SW 1271 (cell line): ENCODE measurements around the gene IQUB.
"Not testable (repeated sequence)": the region's sequence is repeated elsewhere in the genome, so short reads cannot be mapped to it uniquely, and the experiment has no call there.

Source experiments
- DNase-seq, 2 experiments: peaks; one replicate each; lab custom pipeline; 2025; lab: John Stamatoyannopoulos, UW

Gene IQUB

DNA sequence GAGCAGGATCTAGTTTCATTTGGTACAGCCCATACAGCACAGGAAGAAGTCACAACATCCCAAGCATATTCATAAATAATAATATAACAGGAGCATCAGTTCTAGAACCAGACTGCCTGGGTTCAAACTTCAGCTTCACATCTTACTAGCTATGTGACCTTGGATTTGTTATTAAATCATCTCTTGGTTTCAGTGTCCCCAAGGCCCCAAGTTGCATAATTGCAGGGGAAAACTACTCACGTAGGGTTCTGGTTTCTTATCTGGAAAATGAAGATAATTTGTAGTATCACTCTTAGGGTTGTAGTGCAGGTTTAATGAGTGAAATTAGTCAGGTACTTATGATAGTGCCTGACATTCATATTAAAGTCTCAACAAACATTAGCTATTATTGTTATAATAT, 5.5 kb upstream of the IQUB start:
- no peak for DNase-seq

- DNase-seq, result no peak
Measured at GRCh38 chr7:123538897-123539296, 4.5 kb upstream of the IQUB start.

GRCh38 chr7:123538189-123538714, 3.9 kb upstream of the IQUB start:
- peak; percentile 40 to 79 for DNase-seq

DNA sequence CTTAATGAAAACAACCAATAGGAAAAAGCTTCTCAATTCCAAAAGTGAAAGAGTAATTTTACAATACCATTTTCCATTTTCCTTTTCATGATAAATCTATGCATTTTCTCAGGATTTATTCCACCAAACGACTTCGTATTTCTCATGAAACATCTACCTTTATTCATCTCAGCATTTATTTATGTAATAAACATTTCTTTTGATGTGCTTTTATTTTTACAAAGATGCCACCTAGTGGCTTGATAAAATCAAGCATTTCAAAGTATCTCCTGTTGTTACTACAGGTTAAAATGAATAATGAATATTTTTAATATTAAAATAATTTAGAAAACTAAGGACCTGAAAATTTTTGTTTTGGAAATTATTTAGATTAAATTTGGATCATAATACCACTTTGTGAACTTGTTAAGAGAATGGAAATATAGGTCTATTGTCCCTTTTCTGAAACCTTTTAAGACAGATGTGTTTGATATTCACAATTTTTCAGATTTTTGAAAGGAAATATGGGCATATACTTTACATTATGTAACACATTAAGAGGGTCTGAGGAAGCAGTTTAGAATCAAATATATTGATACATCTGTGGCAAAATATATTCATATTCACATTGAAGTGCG, 2.7 kb upstream of the IQUB start:
- DNase-seq, result peak; percentile 4 to 35

GRCh38 chr7:123535517-123535916, 1.1 kb upstream of the IQUB start:
- no peak for DNase-seq

DNA sequence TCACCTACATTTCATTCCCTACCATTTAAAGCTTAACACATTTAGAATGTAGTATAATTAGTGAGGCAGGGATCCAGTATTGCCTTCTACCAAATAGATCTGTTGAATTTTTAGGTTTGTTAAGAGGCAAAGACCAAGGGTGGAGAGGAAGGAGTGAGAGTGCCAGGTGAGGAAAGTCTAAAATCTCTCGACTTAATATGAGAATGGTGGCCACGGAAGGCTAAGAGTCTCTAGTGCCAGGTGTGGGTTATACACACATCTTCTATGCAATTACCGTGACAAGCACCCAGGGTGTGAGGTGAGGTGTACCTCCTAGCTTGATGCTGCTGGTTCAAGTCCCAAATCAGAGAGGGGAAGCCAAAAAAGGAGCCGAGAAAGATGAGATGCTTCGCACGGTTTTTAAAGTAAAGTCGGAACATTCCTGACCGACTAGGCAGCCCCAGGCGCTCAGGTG, 439 bp downstream of the IQUB start:
- no peak for DNase-seq

DNA sequence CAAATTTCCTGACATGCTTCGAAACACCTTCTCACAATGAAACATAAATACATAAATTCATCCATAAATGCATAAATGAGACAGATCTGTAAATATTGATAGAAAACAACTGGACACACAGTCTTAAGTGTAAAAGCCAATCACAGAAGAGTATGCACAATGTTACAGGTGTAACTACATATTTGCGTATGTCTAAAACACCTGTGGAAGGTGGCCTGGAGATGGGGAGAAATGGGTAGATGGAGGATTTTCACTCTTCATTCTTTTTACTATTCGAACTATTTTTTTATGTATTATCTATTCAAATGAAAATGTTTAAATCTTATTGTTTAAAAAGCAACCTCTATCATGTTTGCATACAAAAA, 860 bp downstream of the IQUB start:
- DNase-seq, result no peak

DNA sequence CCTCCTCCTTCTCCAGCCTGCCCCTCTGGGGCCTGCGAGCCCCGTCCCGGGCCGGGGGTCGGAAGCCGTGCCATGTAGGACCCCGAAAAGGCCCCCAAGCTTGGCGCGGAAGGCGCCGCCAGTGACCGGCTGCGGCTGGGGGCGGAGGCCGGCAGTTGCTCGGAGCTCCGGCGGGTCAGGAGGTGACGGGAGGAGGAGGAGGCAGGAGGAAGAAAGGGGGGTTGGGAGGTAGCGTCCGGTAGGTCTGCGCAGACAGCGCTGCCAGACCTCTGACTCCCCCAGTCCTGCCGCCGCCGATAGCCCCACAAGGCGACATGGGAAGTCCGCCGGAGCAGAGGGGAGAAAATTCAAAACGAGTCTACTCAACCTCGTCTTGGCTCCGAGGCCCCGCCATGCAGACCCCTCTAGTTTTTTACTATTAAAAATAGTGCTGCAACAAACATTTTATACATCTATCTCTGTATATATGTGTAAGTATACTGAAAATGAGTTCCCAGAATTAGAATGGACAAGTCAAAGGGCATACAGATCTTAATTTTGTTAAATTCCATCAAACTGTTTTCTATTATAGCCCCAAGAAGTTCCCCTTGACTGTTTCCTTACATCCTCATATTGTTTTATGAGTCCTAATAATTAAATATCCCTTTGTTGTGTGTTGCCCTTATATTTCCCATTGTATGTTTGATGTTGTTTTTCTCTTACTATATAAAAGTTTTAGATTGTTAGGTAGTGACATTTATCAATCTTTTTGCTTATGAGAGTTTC, 1.4 kb downstream of the IQUB start:
- DNase-seq, result not testable (repeated sequence)

DNA sequence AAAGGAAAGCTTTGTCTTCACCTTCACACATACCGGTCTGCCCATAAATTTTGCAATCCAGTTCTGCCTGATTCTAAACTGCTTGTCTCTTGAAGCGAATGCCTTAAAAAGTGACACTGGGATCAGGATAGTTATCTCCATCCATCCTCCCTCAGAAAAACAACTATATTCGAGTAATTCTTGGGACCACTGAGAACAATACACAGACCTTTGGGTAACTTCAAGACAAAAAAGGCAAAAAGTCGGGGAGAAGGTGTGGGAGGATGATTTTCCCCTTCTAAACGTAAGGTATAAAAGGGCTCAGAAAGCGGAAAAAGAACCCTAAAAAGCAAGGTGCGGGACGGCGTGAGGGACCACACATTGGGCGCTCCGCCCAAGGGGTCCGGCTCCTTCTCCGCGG, 2.1 kb downstream of the IQUB start:
- DNase-seq, result not testable (repeated sequence)

DNA sequence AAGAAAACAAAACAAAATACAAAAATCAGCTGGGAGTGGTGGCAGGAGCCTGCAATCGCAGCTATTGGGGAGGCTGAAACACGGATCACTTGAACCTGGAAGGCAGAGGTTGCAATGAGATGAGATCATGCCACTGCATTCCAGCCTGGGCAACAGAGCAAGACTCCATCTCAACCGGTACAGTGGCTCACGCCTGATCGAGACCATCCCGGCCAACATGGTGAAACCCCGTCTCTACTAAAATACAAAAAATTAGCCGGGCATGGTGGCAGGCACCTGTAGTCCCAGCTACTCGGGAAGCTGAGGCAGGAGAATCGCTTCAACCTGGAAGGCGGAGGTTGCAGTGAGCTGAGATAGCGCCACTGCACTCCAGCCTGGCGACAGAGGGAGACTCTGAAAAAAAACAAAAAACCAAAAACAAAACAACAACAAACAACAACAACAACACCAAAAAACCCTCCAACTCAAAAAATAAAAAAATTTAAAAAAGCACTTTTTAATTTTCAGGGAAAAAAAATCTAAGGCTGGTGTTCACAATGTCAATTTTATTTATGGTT, 4.3 kb downstream of the IQUB start:
- not testable (repeated sequence) for DNase-seq

GRCh38 chr7:123528265-123528664, 6.1 kb downstream of the IQUB start:
- no peak for DNase-seq

- DNase-seq, result not testable (repeated sequence)
Measured at GRCh38 chr7:123527712-123528225, 6.6 kb downstream of the IQUB start.

DNA sequence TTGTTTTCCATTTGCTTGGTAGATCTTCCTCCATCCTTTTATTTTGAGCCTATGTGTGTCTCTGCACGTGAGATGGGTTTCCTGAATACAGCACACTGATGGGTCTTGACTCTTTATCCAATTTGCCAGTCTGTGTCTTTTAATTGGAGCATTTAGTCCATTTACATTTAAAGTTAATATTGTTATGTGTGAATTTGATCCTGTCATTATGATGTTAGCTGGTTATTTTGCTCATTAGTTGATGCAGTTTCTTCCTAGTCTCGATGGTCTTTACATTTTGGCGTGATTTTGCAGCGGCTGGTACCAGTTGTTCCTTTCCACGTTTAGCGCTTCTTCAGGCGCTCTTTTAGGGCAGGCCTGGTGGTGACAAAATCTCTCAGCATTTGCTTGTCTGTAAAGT, 7.9 kb downstream of the IQUB start:
- DNase-seq, result not testable (repeated sequence)

- DNase-seq, result no peak
Measured at GRCh38 chr7:123522066-123522465, 12.3 kb downstream of the IQUB start.

GRCh38 chr7:123505221-123505620, 29.2 kb downstream of the IQUB start:
- no peak for DNase-seq

DNA sequence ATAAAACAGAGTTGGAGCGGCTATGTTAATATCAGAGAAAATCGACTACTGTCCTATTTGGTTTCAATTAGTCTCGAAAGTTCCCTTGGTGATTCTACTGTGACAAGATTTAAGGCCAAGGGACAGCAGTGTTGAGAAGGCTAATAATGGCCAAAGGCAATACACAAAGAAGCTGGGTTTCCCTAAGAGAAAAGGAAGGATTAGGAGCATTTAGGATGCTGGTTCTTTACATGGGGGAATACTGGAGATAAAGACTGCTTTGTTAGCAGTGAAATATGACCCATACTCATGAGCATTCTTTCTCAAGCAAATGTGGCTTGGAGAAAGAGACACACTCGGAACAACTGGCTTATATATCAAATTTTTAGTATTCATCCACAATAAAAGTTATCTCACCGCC, 32.2 kb downstream of the IQUB start:
- DNase-seq, result no peak

DNA sequence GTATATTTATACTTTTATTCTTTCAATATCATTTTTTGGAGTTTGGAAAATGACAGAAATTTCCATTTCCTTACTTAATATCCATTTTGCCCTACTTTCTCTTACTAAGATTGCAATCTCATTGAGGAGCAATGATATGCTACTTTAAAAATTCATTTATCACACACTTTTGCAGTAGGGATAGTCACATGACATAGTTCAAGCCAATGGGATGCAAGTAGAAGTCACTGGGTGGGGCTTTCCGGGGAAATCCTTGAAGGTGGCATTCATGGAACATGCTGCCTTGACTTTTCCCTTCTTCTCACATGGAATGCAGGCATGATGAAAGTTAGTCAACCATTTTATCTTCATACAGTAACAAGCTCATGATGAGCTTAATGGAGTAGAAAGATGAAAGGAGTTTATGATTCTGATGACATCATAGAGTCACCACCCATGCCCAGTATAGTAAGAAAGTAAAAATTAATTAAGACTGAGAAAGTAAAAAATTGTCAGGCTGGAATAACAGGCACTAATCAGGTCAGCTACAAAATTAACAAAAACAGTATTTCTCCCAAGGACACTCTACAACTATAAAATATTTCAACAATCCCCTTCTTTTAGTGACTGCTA, 33.4 kb downstream of the IQUB start:
- no peak for DNase-seq

DNA sequence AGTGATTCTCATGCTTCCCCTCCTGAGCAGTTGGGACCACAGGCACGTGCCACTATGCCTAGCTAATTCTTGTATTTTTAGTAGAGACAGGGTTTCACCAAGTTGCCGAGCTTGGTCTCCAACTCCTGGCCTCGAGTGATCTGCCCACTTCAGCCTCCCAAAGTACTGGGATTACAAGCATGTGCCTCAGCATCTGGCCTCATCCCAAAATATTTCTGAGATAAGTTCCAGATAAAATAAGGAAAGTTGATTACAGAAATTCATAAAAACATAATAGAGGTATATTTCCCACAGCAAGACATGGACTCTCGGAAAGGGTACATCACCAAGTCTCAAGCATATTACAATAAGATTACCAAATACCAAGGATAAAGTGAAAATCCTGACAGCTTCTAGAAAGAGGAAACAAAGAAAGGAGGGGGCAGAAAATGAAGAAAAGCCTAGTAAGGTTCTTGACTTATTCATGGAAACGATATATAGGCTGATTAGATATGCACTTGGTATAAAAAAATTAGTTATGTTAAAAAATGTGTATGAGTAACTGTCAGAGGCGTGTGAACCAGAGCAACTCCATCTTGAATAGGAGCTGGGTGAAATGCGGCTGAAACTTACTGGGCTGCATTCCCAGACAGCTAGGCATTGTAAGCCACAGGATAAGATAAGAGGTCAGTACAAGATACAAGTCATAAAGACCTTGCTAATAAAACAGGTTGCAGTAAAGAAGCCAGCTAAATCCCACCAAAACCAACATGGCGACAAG, 35.0 kb downstream of the IQUB start:
- no peak for DNase-seq

- no peak for DNase-seq
Measured at GRCh38 chr7:123498601-123499000, 35.8 kb downstream of the IQUB start.

DNA sequence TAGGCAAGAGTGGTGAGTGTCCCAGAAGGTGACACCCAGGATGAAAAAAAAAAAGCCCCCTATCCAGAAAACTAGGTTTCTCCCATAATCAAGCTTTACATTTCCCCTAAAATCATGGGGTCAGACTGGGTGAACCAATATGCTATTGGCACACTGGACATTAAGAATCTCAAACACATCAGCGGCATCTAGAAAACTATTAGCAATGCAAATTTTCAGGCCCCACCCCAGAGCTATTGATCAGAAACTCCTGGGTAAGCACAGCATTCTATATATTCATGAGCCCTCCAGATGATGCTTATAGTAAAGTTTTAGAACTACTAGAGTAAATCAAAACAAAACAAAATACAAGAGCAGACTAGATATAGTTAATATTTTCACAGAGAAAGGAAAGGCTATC, 36.4 kb downstream of the IQUB start:
- no peak for DNase-seq

- DNase-seq, result peak in 1 of 2 experiments; percentile 25
Measured at GRCh38 chr7:123494193-123494796, 40.1 kb downstream of the IQUB start.
